Cardiac fibroblast (primary cell): ENCODE data around the gene ZBTB8OS.

Experiments
- DNase-seq, 2 donors: peaks; one replicate each; pipeline versions ENCODE4 v3.0.0 to v3.0.0-alpha.2; 2010; ENCODE audit warnings: low read depth in 2 of 2
- H3K4me3 ChIP-seq, 2 donors: replicated peaks in 1 of 2; 1 replicate in 1 of 2; 2 replicates in 1 of 2; pipeline ENCODE4 v1.5.1; 2011; ENCODE audit warnings: low read depth in 2 of 2, low read length in 2 of 2, mild to moderate bottlenecking in 2 of 2, moderate library complexity in 1 of 2
- CTCF ChIP-seq: IDR thresholded peaks from one replicate; pipeline ENCODE4 v1.5.1; 2011; ENCODE audit warnings: low read depth, mild to moderate bottlenecking, low read length, inconsistent platforms

ZBTB8OS gene

GRCh38 chr1:32666901-32667566, 16.7 kb upstream of the ZBTB8OS start:
- no peak for TF ChIP-seq CTCF
- DNase-seq: peak in 1 of 2 donors; percentile 31
- no peak overlapping the region for H3K4me3 ChIP-seq

GRCh38 chr1:32665915-32666314, 15.6 kb upstream of the ZBTB8OS start:
- no peak overlapping the region for H3K4me3 ChIP-seq
- no peak for TF ChIP-seq CTCF
- no peak for DNase-seq

DNA sequence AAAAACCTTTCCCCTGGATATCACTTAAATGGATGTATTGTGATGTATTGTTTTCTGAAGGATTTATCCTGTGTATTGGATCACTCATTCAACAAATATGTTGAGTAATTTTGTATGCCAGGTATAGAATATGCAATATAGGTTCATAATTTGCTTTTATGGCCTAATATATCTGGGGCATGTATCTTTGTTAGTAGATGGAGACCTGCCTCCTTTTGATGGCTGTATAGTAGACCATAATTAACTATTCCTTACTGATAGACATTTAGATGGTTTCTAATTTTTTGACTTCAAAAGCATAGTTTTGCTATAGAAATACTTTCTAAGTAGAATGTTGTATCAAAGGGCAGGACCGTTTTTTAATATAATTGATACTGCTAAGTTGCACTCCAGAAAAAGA, 9.2 kb upstream of the ZBTB8OS start:
- TF ChIP-seq CTCF: no peak
- H3K4me3 ChIP-seq: no peak overlapping the region
- DNase-seq: no peak

DNA sequence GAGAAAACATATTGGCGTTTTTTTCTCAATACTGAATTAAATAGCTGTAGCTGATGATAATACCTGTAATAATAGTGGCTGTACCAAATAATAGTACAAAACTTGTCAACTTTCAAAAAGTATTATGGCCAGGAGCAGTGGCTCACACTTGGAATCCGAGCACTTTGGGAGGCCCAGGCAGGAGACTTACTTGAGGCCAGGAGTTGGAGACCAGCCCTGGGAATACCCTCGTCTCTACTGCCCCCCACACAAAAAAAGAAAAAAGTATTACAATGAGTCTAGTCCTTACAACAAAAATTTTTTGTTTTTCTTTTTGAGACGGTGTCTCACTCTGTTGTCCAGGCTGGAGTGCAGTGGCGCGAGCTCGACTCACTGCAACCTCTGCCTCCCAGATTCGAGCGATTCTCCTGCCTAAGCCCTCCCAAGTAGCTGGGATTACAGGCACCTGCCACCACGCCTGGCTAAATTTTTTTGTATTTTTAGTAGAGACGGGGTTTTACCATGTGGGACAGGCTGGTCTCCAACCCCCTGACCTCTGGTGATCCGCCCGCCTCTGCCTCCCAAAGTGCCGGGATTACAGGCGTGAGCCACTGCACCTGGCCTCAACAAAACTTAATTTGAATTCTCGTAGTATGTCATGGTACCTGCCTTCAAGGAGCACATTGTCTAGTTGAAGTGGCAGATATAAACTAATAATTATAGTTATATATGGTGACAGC, 2.1 kb upstream of the ZBTB8OS start:
- DNase-seq: no peak
- TF ChIP-seq CTCF: no peak
- H3K4me3 ChIP-seq: peak overlapping the region in 1 of 2 donors; percentile 77

DNA sequence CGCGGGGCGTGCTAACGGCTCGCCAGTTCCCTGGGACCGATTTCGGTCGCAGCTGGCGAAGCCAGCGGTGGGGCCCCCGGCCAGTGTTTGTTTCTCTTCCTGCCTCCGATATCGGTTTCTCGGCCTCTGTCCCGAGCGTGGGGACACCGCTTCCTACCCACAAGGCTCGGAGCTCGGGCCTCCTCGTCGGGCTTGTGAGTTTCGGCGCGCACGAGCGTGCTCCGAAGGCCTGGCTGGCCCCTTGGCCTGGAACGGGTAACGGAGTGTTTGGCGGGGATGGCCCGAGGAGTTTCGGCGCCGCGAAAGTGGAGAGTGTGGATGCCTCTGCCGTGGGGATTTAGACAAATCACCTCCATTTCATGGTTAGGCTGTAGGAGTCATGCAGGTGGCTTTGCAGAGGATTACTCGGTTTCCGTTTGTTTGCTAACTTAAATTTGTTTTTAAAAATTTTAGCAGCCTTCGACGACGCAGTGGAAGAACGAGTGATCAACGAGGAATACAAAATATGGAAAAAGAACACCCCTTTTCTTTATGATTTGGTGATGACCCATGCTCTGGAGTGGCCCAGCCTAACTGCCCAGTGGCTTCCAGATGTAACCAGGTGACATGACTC, 1.2 kb upstream of the ZBTB8OS start:
- TF ChIP-seq CTCF: no peak
- peak overlapping the region; percentile 77 for H3K4me3 ChIP-seq

DNA sequence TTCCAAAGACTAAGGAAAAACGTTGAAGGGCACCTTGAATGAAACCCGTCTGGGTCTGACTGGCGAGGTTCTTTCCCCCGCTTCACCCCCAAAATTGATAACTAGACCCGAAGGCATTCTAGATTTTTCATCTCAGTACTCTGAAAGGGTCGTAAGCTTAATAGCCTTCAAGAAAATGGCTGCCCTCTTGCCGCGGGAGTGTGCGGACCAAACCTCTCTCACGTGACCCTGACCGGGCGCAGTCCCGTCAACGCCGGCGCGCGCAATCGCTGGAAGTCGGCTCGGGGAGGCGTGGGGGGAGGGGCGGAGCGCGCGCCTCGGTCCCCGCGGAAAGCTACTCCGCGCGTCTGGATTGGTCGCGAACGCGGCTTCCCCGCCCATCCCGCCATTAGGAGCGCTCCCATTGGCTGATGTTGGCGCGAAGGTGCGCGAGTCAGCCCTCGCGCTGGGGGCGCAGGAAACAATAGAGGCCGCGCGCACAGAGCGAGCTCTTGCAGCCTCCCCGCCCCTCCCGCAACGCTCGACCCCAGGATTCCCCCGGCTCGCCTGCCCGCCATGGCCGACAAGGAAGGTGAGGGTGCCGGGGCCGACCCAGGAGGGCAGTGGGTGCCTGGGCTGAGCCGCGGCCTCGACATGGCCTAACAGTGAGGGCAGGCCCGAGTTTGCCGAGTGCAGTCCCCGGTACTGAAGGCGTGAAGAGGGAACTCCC, 556 bp upstream of the ZBTB8OS start, which contains the start of gene RBBP4:
TSS of gene RBBP4 (plus strand) at position 457 of the 709 bp plus-strand sequence. CDS start at position 556, 99 bp downstream.
- TF ChIP-seq CTCF: no peak
- peak; percentile 97 to 99 for DNase-seq

More for the DNA sequence above, 1.2 kb upstream of the ZBTB8OS start:
- no peak for DNase-seq

More for the DNA sequence above, 556 bp upstream of the ZBTB8OS start, which contains the start of gene RBBP4:
- peak within 1 kb of the TSS; percentile 77 to 83 for H3K4me3 ChIP-seq
